BE2C (cell line): Measurements from ENCODE around the gene PPP1R14B.

ENCODE experiments used
- DNase-seq: peaks from one replicate; pipeline ENCODE4 v3.0.0-alpha.2; 2020
- H3K27me3 ChIP-seq: fragments of 250-450 bp; sonication (Bioruptor Pico); 2 replicates; pipeline ENCODE4 v1.5.1; 2020; ENCODE audit warnings: mild to moderate bottlenecking
- H3K36me3 ChIP-seq: fragments of 250-450 bp; sonication (Bioruptor Pico); 2 replicates; pipeline ENCODE4 v1.5.1; 2020; ENCODE audit warnings: mild to moderate bottlenecking
- H3K4me1 ChIP-seq: fragments of 250-450 bp; sonication (Bioruptor Pico); 2 replicates; pipeline ENCODE4 v1.5.1; 2020
- H3K4me3 ChIP-seq: 2 replicates; pipeline ENCODE4 v1.5.1; 2011; ENCODE audit warnings: low read depth, low read length
- H3K9me3 ChIP-seq: fragments of 250-450 bp; sonication (Bioruptor Pico); 2 replicates; pipeline ENCODE4 v1.5.1; 2020
- CTCF ChIP-seq: IDR thresholded peaks from 2 replicates; pipeline ENCODE4 v1.5.1; 2012; ENCODE audit warnings: mild to moderate bottlenecking, low read depth, low read length

Gene PPP1R14B

DNA sequence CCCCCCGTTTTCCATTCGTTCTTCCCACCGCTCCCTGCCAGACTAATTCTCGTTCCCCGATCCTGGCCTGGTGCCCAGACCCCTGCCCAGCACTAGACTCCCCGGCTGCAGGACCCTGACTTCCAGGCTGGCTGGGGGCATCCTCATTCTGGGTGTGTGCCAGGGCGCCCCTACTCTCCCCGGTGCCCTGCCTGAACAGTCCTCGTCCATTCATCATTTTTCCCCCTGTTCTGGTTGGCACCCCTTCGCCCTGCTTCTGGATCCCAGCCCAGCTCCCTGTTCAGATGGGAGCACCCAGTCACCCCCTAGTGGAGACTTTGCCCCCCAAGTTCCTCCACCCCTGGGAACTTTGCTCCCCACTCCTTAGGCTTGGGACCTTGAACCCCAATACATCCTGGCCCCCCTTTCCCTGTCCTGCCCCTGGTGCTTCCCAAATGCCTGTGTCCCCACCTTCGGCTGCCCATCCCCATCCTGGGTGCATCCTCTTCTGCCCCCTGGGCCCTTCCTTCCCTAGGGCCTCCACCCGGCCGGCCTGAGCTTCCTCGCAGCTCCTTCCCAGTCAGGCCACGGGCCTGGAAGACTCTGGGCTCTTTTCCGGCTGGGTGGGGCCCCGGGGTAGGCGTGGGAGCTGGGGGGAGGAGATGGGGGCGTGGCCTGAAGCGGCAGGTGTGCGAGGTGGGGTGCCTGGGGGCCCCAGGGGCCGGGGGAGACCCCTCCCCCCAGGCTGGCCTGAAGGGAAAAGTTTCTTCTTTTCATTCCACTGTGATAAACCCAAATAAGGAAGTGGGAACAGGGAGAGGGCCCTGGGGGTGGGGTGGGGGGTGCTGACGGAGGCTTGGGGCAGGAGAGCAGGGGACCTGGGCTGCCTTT, 5.5 kb upstream of the PPP1R14B start:
- Histone ChIP-seq H3K9me3 (no peaks in the 10 kb centered on the region), H3K4me3 (peak overlapping the region; percentile 70), H3K4me1 (no peaks in the 10 kb centered on the region; the same call in 1 of the 2 replicates), H3K36me3 (no peaks in the 10 kb centered on the region), H3K27me3 (no peaks in the 10 kb centered on the region)
- peak; percentile 20 for TF ChIP-seq CTCF
- no peak for DNase-seq

DNA sequence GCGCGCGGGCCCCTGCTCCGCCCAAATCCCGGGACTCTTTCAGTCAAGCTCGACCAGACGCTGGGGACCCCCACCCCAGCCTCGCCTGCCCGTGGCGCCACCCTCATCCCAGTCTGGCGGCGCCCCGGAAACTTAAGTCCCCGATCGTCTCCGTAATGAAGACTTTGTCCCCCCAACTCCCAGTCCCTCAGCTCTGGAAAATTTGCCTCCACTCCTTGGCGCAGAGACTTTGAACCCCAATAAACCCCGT, 4.9 kb upstream of the PPP1R14B start:
- Histone ChIP-seq H3K4me3 (peak overlapping the region; percentile 70), H3K27me3 (no peaks in the 10 kb centered on the region), H3K36me3 (no peaks in the 10 kb centered on the region), H3K4me1 (no peaks in the 10 kb centered on the region; the same call in 1 of the 2 replicates), H3K9me3 (no peaks in the 10 kb centered on the region)
- no peak for DNase-seq
- TF ChIP-seq CTCF, result no peak

- no peaks in the 10 kb centered on the region for H3K36me3 ChIP-seq
- DNase-seq, result peak; percentile 55
- peak; percentile 32; the same call in 1 of the 2 replicates for TF ChIP-seq CTCF
These were observed 4.4 kb upstream of the PPP1R14B start, which contains the start of gene PLCB3 for GRCh38 chr11:64251016-64251752. TSS of gene PLCB3 (plus strand) at chr11:64251530. CDS start at chr11:64251650, 120 bp downstream.

DNA sequence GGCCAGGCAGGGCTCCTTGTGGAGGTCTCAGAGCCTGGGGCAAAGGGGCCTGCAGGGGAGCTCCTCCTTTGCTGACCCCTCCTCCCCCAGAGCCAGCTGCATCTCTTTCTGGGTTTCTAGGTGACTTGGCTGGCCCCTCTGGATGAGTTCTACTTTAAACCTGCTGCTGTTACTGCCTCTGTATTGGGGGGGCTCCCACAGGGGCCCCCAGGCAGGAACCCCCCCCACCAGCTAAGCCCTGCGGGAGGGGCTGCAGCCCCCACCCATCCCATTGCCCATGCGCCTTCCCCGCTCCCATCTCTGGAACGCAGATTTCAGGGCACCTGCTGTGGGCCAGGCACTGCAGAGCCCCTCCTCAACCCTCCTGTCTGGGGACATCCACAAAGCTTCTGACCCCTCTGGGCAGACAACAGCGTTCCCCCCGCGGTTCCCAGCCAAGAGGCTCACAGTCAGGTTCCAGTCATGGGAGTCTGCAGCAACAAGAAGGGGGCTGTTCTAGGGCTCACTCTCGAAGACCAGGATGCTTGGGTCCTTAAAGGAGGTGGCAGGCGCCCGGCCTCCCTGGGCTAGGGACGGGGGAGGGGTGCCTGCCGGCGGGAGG, 3.8 kb upstream of the PPP1R14B start:
- TF ChIP-seq CTCF, result no peak
- Histone ChIP-seq H3K27me3 (no peaks in the 10 kb centered on the region), H3K4me3 (peak overlapping the region; percentile 49), H3K4me1 (no peaks in the 10 kb centered on the region; the same call in 1 of the 2 replicates), H3K36me3 (no peaks in the 10 kb centered on the region), H3K9me3 (no peaks in the 10 kb centered on the region)
- DNase-seq, result no peak

More at GRCh38 chr11:64251016-64251752, 4.4 kb upstream of the PPP1R14B start, which contains the start of gene PLCB3:
- Histone ChIP-seq H3K4me3 (peak within 1 kb of the TSS; percentile 70), H3K4me1 (no peaks in the 10 kb centered on the region; the same call in 1 of the 2 replicates), H3K27me3 (no peaks in the 10 kb centered on the region), H3K9me3 (no peaks in the 10 kb centered on the region)

GRCh38 chr11:64249563-64250414, 3.0 kb upstream of the PPP1R14B start:
- Histone ChIP-seq H3K4me1 (no peaks in the 10 kb centered on the region; the same call in 1 of the 2 replicates), H3K9me3 (no peaks in the 10 kb centered on the region), H3K36me3 (no peaks in the 10 kb centered on the region), H3K27me3 (no peaks in the 10 kb centered on the region), H3K4me3 (no peak overlapping the region)
- no peak for DNase-seq
- no peak for TF ChIP-seq CTCF
